AG20443 (cell line): ENCODE data around the gene GPR61.

Experiments
- DNase-seq: peaks from one replicate; pipeline ENCODE4 v3.0.0; 2012; ENCODE audit warnings: low spot score, mixed read lengths

The GPR61 gene

GRCh38 chr1:109508873-109509175 lies 30.8 kb upstream of the GPR61 start:
- DNase-seq: no peak

- DNase-seq: peak; percentile 92
These were observed 30.2 kb upstream of the GPR61 start, which contains the start of gene AMIGO1 for GRCh38 chr1:109509176-109510134. Gene AMIGO1 (minus strand): TSS chr1:109509727. CDS start chr1:109508912, 815 bp downstream.

GRCh38 chr1:109513110-109513710 lies 26.5 kb upstream of the GPR61 start:
- DNase-seq: no peak

GRCh38 chr1:109514846-109515245 lies 24.8 kb upstream of the GPR61 start:
- no peak for DNase-seq

GRCh38 chr1:109516872-109517271 lies 22.8 kb upstream of the GPR61 start:
- no peak for DNase-seq

- DNase-seq: no peak
These were observed 22.3 kb upstream of the GPR61 start for GRCh38 chr1:109517337-109517736.

GRCh38 chr1:109521002-109521951 lies 18.4 kb upstream of the GPR61 start:
- DNase-seq: peak; percentile 57

GRCh38 chr1:109522026-109522425 lies 17.6 kb upstream of the GPR61 start:
- DNase-seq: no peak

- no peak for DNase-seq
These were observed 16.0 kb upstream of the GPR61 start for GRCh38 chr1:109523706-109524105.

GRCh38 chr1:109527098-109527811 lies 12.4 kb upstream of the GPR61 start:
- DNase-seq: no peak

- no peak for DNase-seq
These were observed 11.6 kb upstream of the GPR61 start for GRCh38 chr1:109527846-109528695.

- no peak for DNase-seq
These were observed 11.0 kb upstream of the GPR61 start for GRCh38 chr1:109528712-109529111.

- DNase-seq: no peak
These were observed 9.7 kb upstream of the GPR61 start for GRCh38 chr1:109529881-109530456.

GRCh38 chr1:109530457-109531087 lies 9.1 kb upstream of the GPR61 start:
- no peak for DNase-seq

GRCh38 chr1:109531380-109531779 lies 8.3 kb upstream of the GPR61 start:
- no peak for DNase-seq

- no peak for DNase-seq
These were observed 7.8 kb upstream of the GPR61 start for GRCh38 chr1:109531826-109532364.

GRCh38 chr1:109532365-109533136 lies 7.1 kb upstream of the GPR61 start:
- DNase-seq: peak; percentile 89

- no peak for DNase-seq
These were observed 5.3 kb upstream of the GPR61 start for GRCh38 chr1:109534307-109534858.
